ENCODE measurements around the gene VGF.

DNA sequence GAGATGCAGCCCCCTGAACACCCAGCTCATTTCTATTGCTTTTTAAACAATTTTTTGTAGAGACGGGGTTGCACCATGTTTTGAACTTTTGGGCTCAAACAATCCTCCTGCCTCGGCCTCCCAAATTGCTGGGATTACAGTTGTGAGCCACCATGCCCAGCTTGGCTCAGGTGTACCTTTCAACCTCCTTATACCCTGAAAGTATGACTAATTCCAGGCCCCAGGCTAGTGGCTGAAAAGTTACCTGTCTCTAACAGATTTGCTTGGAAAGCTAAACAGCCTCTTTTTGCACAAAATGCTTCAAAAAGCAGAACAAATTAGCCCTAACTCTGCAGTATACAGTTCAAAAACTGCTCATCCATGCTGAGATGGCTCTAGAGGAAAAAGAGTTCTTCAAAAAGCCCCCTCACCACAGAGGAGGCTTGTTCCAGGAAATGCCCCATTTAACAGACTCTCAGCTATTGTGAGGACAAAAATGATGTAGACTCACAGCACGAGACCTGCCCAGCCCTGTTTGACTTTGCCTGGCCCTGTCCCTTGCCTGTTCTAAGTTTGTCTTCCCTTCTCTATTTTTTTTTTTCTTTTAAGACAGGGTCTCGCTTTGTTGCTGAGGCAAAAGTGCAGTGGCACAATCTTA is 24.5 kb downstream of the VGF start:
- TF ChIP-seq, protein P1, sequence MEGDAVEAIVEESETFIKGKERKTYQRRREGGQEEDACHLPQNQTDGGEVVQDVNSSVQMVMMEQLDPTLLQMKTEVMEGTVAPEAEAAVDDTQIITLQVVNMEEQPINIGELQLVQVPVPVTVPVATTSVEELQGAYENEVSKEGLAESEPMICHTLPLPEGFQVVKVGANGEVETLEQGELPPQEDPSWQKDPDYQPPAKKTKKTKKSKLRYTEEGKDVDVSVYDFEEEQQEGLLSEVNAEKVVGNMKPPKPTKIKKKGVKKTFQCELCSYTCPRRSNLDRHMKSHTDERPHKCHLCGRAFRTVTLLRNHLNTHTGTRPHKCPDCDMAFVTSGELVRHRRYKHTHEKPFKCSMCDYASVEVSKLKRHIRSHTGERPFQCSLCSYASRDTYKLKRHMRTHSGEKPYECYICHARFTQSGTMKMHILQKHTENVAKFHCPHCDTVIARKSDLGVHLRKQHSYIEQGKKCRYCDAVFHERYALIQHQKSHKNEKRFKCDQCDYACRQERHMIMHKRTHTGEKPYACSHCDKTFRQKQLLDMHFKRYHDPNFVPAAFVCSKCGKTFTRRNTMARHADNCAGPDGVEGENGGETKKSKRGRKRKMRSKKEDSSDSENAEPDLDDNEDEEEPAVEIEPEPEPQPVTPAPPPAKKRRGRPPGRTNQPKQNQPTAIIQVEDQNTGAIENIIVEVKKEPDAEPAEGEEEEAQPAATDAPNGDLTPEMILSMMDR (IDR thresholded peaks at IDR 0.05; ENCODE audit: insufficient read depth, low read length) = no peak
- no peak for TF ChIP-seq POLR2AphosphoS5 (IDR thresholded peaks at IDR 0.05; ENCODE audit: low read depth)
- no peak for TF ChIP-seq GABPA (IDR thresholded peaks at IDR 0.05; ENCODE audit: low read depth)
- TF ChIP-seq, protein P2, sequence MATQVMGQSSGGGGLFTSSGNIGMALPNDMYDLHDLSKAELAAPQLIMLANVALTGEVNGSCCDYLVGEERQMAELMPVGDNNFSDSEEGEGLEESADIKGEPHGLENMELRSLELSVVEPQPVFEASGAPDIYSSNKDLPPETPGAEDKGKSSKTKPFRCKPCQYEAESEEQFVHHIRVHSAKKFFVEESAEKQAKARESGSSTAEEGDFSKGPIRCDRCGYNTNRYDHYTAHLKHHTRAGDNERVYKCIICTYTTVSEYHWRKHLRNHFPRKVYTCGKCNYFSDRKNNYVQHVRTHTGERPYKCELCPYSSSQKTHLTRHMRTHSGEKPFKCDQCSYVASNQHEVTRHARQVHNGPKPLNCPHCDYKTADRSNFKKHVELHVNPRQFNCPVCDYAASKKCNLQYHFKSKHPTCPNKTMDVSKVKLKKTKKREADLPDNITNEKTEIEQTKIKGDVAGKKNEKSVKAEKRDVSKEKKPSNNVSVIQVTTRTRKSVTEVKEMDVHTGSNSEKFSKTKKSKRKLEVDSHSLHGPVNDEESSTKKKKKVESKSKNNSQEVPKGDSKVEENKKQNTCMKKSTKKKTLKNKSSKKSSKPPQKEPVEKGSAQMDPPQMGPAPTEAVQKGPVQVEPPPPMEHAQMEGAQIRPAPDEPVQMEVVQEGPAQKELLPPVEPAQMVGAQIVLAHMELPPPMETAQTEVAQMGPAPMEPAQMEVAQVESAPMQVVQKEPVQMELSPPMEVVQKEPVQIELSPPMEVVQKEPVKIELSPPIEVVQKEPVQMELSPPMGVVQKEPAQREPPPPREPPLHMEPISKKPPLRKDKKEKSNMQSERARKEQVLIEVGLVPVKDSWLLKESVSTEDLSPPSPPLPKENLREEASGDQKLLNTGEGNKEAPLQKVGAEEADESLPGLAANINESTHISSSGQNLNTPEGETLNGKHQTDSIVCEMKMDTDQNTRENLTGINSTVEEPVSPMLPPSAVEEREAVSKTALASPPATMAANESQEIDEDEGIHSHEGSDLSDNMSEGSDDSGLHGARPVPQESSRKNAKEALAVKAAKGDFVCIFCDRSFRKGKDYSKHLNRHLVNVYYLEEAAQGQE (IDR thresholded peaks at IDR 0.05; ENCODE audit: insufficient replicate concordance, low read depth) = no peak
- no peak for TF ChIP-seq SPI1 (IDR thresholded peaks at IDR 0.05; ENCODE audit: borderline replicate concordance, low read depth)
